Thyroid gland (tissue), 4 donors: Measurements from ENCODE around the gene ABCC1.

Source experiments
- CTCF ChIP-seq, 6 experiments: fragments of 200-600 bp in 3 of 6; fragments of 450-650 bp in 3 of 6; sonication (generic) in 3 of 6; IDR thresholded peaks; one replicate each; pipeline ENCODE4 v1.5.1; 2016 to 2019; ENCODE audit warnings: antibody characterized with exemption in 6 of 6, mild to moderate bottlenecking in 2 of 6, inconsistent platforms in 1 of 6, moderate library complexity in 1 of 6
- POLR2A ChIP-seq, 2 donors: fragments of 450-650 bp; IDR thresholded peaks; one replicate each; pipeline ENCODE4 v1.6.1; 2017; ENCODE audit warnings: antibody characterized with exemption in 2 of 2, mild to moderate bottlenecking in 2 of 2, moderate library complexity in 1 of 2

GRCh38 chr16:15952265-15952711, 2.9 kb downstream of the ABCC1 start:
- TF ChIP-seq CTCF (IDR thresholded peaks at IDR 0.05), result no peak
- TF ChIP-seq POLR2A (IDR thresholded peaks at IDR 0.05), result no peak
